Activated naive CD4-positive, alpha-beta T cell treated with anti-CD3 and anti-CD28 coated beads for 36 hours (primary cell): ENCODE results near the gene NKX1-1. TPM values are rescaled to one million over a fixed set of nuclear protein-coding genes. Genes with fewer than 3 reads are reported as not detected.

Experiments
- CTCF ChIA-PET: fragments of 350-600 bp; sonication (Branson Sonifier 250); formaldehyde crosslinking; loops from one replicate; lab custom pipeline; 2021; ENCODE audit warnings: antibody characterized with exemption; lab: Charles Lee
- DNase-seq: peaks from one replicate; pipeline ENCODE4 v3.0.0-alpha.2; 2020
- H3K27ac Mint-ChIP-seq: one replicate; pipeline ENCODE4 v1.8.0; 2021; ENCODE audit warnings: mild to moderate bottlenecking, mixed read lengths
- H3K27me3 Mint-ChIP-seq: one replicate; pipeline ENCODE4 v1.8.0; 2021; ENCODE audit warnings: low read depth, mixed read lengths
- H3K36me3 Mint-ChIP-seq: one replicate; pipeline ENCODE4 v1.8.0; 2021; ENCODE audit warnings: low read depth, mixed read lengths
- H3K4me1 Mint-ChIP-seq: one replicate; pipeline ENCODE4 v1.8.0; 2021; ENCODE audit warnings: low read depth, mixed read lengths
- H3K4me3 Mint-ChIP-seq: one replicate; pipeline ENCODE4 v1.8.0; 2021; ENCODE audit warnings: mild to moderate bottlenecking, moderate library complexity, mixed read lengths
- H3K9me3 Mint-ChIP-seq: one replicate; pipeline ENCODE4 v1.8.0; 2021; ENCODE audit warnings: mixed read lengths
- intact Hi-C: fragments of 100-400 bp; cut with micrococcal nuclease; formaldehyde crosslinking; loops from one replicate; pipeline ENCODE4 v1.15.1; 2023
- total RNA-seq, 2 experiments: library from RNA; stranded (reverse); gene quantifications; one replicate each; pipeline ENCODE4 v1.2.3, GENCODE V29; 2021

NKX1-1 gene
- total RNA-seq, 2 experiments from 2014 or later = not detected

DNA sequence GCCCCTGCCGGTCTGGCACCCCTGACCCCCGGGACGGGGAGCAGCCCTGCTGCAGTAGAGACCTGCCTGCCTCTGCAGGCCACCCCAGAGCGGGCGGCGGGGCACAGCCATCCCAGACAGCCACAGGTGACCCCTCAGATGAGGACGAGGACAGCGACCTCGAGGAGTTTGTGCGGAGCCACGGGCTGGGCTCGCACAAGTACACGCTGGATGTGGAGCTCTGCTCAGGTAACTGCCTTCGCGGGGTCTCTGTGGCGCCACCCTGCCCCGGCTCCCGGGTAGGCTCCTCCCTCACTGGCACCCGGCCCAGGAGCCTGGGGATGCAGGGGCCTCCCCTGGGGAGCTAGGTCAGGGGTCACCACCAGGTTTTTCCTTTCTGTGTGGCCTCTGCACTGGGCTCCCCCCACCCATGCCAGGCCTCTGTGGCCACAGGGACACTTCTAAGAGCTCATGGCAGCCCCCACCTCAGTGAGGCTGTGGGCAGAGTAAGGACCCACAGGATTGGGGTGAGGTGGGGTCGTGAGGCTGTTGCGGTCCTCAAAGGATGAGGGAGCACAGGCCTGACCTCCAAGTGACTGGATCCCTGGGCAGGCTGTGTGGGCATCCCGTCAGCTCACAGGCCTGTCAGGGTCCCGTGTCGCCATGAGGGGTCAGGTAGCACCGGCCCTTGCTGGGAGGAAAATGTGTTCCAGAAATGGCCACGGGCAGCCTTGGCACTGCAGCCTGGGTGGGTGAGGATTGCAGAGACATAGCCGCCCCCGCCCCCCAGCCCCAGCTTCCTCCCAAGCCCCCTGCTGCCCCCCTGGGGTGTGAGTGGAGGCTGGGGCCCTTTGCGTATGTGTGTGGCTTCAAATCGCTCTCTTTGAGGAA, 52.8 kb downstream of the NKX1-1 start:
- Mint-ChIP-seq H3K9me3 (no peaks in the 10 kb centered on the region), H3K27ac (no peak overlapping the region), H3K27me3 (no peaks in the 10 kb centered on the region), H3K36me3 (peaks cover 4% of the 10 kb centered on the region), H3K4me3 (no peak overlapping the region), H3K4me1 (peaks cover 25% of the 10 kb centered on the region)
- CTCF ChIA-PET = interaction anchor here (0.6 to 1.7 kb wide), 5 partner anchors 23 to 1158 kb away, joined by 3 to 9 read pairs (median 3); no protein-coding TSS in a partner anchor
- intact Hi-C loops = loop anchor here (10.0 kb wide), 1 partner anchor 161 kb away; no protein-coding TSS in a partner anchor
- no peak for DNase-seq

Other genes starting within 250 kb of the NKX1-1 start
- 1 to 10 TPM; 4.8 to 5.5 TPM for gene SPON2, start 233.9 kb downstream of the NKX1-1 start, total RNA-seq
- gene CTBP1, start 157.3 kb downstream of the NKX1-1 start, total RNA-seq = 100 to 1,000 TPM; 136 to 140 TPM
- 10 to 100 TPM; 25.2 to 29.4 TPM for gene MAEA, start 116.6 kb downstream of the NKX1-1 start, total RNA-seq
- gene UVSSA, start 59.2 kb downstream of the NKX1-1 start, total RNA-seq = 10 to 100 TPM; 20.0 to 24.3 TPM